ENCODE results near the gene PCDHAC1. TPM values are rescaled to one million over a fixed set of nuclear protein-coding genes. Genes with fewer than 3 reads are reported as not detected.
"Not testable (repeated sequence)": the region's sequence is repeated elsewhere in the genome, so short reads cannot be mapped to it uniquely, and the experiment has no call there.

PCDHAC1 gene, protein sequence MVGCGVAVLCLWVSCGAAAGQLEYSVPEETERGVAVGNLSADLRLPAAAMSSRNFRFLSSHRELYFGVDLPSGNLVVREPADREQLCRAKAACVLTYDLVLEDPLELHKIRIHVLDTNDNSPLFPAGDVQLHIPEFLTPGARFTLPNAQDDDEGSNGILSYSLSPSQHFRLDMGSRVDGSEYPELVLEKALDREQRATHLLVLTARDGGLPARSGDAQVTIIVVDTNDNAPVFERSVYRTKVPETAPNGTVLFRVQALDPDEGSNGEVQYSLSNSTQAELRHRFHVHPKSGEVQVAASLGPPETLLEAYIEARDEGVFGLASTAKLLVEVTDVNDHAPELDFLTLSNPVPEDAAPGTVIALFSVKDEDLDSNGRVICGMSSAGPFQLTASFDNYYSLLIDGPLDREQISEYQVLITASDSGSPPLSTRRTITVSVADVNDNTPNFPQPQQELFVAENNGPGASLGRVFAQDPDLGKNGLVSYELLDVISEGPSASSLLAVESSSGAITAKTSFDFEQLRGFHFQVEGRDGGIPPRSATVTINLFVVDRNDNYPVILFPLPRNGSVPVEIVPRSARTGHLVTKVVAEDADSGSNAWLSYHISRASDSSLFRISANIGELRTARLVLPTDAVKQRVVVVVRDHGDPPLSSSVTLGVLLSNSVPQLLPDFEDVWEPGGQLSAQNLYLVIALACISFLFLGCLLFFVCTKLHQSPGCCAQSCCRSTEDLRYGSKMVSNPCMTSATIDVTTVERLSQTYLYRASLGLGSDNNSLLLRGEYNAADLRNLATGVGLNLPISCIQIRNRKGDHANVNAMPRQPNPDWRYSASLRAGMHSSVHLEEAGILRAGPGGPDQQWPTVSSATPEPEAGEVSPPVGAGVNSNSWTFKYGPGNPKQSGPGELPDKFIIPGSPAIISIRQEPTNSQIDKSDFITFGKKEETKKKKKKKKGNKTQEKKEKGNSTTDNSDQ
- total RNA-seq, result under 1 TPM in 1 of 3 donors, not detected in 2; 0.05 TPM

DNA sequence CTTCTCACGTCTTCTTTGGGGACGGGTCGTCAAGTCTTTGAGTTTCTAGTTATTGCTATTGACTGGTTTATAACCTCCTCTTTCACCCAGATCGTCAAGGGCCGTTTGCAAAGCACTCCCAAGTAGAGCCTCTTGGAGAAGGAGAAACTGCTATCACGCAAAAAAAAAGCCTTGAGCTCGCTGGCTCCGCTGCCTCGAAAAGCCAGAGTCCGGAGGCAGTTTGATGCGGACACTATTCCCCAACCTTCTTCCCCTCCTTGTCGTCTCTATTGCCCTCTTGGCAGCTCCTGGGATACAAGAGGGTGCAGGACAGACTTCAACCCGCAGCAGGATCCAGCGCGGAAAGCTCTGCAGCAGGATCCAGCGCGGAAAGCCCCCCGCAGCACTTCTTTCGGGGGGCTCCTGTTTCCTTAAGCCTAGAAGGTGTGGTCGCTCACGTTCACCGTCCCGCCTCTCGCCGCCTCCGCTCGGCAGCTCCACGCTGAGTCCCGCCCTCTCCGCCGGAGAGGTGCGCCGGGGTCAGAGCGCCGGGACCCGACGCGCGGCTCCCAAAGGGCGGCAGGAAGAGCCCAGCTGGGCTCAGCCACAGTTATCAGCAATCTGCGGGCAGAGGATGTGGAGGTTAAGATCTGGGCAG, at the start of gene PCDHAC1:
TSS of gene PCDHAC1 (plus strand) at position 494 of the 637 bp plus-strand sequence. CDS start 594 bp downstream, outside the sequence.
- Mint-ChIP-seq H3K27me3 (ENCODE audit: low read depth) (peaks cover 57% of the 10 kb centered on the region), H3K4me3 (peak within 1 kb of the TSS; percentile 59), H3K9me3 (no peaks in the 10 kb centered on the region), H3K4me1 (ENCODE audit: low read depth) (peaks cover 7% of the 10 kb centered on the region), H3K36me3 (ENCODE audit: insufficient read depth) (no peaks in the 10 kb centered on the region)
- DNase-seq (no peak), ATAC-seq (peak; percentile 25 to 28)

DNA sequence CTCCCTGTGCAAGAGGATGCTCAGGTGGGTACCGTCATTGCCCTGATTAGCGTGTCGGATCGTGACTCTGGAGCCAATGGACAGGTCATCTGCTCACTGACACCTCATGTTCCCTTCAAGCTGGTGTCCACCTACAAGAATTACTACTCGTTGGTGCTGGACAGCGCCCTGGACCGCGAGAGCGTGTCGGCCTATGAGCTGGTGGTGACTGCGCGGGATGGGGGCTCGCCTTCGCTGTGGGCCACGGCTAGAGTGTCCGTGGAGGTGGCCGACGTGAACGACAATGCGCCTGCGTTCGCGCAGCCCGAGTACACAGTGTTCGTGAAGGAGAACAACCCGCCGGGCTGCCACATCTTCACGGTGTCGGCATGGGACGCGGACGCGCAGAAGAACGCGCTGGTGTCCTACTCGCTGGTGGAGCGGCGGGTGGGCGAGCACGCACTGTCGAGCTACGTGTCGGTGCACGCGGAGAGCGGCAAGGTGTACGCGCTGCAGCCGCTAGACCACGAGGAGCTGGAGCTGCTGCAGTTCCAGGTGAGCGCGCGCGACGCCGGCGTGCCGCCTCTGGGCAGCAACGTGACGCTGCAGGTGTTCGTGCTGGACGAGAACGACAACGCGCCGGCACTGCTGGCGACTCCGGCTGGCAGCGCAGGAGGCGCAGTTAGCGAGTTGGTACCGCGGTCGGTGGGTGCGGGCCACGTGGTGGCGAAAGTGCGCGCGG, 49.4 kb upstream of the PCDHAC1 start:
- not testable (repeated sequence) for H3K4me1 Mint-ChIP-seq (ENCODE audit: low read depth); DNase-seq; H3K4me3 Mint-ChIP-seq; H3K36me3 Mint-ChIP-seq (ENCODE audit: insufficient read depth); ATAC-seq
- Mint-ChIP-seq H3K9me3 (peaks cover 25% of the 10 kb centered on the region), H3K27me3 (ENCODE audit: low read depth) (peaks cover 48% of the 10 kb centered on the region)

DNA sequence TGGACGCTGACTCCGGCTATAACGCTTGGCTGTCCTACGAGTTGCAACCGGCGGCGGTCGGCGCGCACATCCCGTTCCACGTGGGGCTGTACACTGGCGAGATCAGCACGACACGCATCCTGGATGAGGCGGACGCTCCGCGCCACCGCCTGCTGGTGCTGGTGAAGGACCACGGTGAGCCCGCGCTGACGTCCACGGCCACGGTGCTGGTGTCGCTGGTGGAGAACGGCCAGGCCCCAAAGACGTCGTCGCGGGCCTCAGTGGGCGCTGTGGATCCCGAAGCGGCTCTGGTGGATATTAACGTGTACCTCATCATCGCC, 48.9 kb upstream of the PCDHAC1 start:
- no peak for ATAC-seq
- Mint-ChIP-seq H3K27me3 (ENCODE audit: low read depth) (peaks cover 48% of the 10 kb centered on the region), H3K36me3 (ENCODE audit: insufficient read depth) (no peaks in the 10 kb centered on the region), H3K4me3 (no peak overlapping the region), H3K9me3 (peaks cover 27% of the 10 kb centered on the region), H3K4me1 (ENCODE audit: low read depth) (no peaks in the 10 kb centered on the region)
- DNase-seq, result no peak

DNA sequence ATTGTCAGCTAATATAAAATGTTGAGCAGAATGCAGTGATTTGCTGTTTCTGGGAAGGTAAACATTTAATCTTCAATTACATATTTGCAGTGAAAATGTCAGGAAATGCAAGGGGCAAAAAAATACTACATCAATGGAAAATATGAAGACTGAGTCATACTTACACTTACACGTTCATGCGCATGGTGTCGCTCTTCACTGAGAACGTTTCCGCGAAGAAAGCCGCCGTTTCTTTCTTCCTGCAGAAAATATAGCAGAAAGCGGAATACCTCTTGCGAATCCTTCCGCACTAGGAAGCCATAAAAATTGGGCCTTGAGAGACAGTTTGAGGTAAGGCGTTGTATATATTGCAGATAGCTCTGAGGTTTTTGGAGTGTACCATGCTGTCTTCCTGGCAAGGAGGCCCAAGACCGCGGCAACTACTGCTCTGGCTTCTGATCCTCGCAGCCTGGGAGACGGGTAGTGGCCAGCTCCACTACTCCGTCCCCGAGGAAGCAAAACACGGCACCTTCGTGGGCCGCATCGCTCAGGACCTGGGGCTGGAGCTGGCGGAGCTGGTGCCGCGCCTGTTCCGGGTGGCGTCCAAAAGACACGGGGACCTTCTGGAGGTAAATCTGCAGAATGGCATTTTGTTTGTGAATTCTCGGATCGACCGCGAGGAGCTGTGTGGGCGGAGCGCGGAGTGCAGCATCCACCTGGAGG, 44.1 kb upstream of the PCDHAC1 start, which contains the start of gene PCDHA13:
TSS of gene PCDHA13 (plus strand) at position 236 of the 702 bp plus-strand sequence. CDS start at position 381, 145 bp downstream.
- Mint-ChIP-seq H3K9me3 (peaks cover 37% of the 10 kb centered on the region), H3K4me1 (ENCODE audit: low read depth) (no peaks in the 10 kb centered on the region), H3K27me3 (ENCODE audit: low read depth) (peaks cover 34% of the 10 kb centered on the region), H3K36me3 (ENCODE audit: insufficient read depth) (no peaks in the 10 kb centered on the region), H3K4me3 (no peak within 1 kb of the TSS)
- DNase-seq (no peak), ATAC-seq (no peak)

DNA sequence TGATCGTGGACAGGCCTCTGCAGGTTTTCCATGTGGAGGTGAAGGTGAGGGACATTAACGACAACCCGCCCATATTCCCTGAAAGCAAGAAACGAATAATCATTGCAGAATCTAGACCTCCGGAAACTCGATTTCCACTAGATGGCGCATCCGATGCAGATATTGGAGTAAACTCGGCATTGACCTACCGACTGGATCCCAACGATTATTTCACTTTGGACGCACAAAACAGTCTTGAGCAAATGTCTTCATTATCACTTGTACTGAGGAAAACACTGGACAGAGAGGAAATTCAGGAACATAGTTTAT, 43.6 kb upstream of the PCDHAC1 start:
- Mint-ChIP-seq H3K36me3 (ENCODE audit: insufficient read depth) (no peaks in the 10 kb centered on the region), H3K9me3 (peaks cover 41% of the 10 kb centered on the region), H3K4me3 (no peak overlapping the region), H3K4me1 (ENCODE audit: low read depth) (no peaks in the 10 kb centered on the region), H3K27me3 (ENCODE audit: low read depth) (peaks cover 34% of the 10 kb centered on the region)
- no peak for DNase-seq
- ATAC-seq, result no peak

DNA sequence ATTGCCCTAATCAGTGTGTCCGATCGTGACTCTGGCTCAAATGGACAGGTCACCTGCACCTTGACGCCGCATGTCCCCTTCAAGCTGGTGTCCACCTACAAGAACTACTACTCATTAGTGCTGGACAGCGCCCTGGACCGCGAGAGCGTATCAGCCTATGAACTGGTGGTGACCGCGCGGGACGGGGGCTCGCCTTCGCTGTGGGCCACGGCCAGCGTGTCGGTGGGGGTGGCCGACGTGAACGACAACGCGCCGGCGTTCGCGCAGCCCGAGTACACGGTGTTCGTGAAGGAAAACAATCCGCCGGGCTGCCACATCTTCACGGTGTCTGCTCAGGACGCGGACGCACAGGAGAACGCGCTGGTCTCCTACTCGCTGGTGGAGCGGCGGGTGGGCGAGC, 42.7 kb upstream of the PCDHAC1 start:
- DNase-seq (no peak), ATAC-seq (no peak)
- Mint-ChIP-seq H3K4me3 (no peak overlapping the region), H3K36me3 (ENCODE audit: insufficient read depth) (no peaks in the 10 kb centered on the region), H3K9me3 (peaks cover 42% of the 10 kb centered on the region), H3K27me3 (ENCODE audit: low read depth) (peaks cover 32% of the 10 kb centered on the region), H3K4me1 (ENCODE audit: low read depth) (no peaks in the 10 kb centered on the region)

DNA sequence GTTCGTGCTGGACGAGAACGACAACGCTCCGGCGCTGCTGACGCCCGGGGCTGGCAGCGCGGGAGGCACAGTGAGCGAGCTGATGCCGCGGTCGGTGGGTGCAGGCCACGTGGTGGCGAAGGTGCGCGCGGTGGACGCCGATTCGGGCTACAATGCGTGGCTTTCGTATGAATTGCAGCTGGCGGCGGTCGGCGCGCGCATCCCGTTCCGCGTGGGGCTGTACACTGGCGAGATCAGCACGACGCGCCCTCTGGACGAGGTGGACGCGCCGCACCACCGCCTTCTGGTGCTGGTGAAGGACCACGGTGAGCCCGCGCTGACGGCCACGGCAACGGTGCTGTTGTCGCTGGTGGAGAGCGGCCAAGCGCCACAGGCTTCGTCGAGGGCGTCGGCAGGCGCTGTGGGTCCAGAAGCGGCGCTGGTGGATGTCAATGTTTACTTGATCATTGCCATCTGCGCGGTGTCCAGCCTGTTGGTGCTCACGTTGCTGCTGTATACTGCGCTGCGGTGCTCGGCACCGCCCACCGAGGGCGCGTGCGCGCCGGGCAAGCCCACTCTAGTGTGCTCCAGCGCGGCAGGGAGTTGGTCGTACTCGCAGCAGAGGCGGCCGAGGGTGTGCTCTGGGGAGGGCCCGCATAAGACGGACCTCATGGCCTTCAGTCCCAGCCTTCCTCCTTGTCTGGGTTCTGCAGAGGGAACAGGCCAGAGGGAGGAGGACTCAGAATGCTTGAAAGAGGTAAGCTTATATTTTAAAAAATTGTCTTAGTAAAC, 42.0 kb upstream of the PCDHAC1 start:
- H3K4me3 Mint-ChIP-seq, result no peak overlapping the region
- H3K9me3 Mint-ChIP-seq, result peaks cover 38% of the 10 kb centered on the region
- no peaks in the 10 kb centered on the region for H3K4me1 Mint-ChIP-seq (ENCODE audit: low read depth)
- no peaks in the 10 kb centered on the region for H3K36me3 Mint-ChIP-seq (ENCODE audit: insufficient read depth)
- no peak for ATAC-seq
- no peak for DNase-seq
- peaks cover 29% of the 10 kb centered on the region for H3K27me3 Mint-ChIP-seq (ENCODE audit: low read depth)

DNA sequence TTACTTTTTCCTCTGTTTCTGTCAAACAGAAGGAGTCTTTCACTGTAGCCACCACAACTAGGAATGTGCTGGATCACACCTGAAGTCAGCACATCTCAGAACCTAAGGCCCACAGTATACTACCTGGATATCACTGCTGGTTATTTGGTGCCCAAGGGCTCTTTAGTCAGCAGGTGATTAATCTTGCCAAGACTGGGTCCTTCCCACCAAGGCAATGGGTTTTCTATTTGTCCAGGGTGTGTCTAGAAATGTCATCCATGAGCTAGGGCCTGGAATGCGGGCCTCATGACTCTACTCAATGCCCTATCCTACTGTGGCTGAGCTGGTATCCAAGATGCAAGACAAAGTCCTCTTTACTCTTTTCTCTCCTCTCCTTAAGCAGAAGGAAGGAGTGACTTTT, 9.8 kb upstream of the PCDHAC1 start:
- DNase-seq (no peak), ATAC-seq (no peak)
- Mint-ChIP-seq H3K4me3 (no peak overlapping the region), H3K4me1 (ENCODE audit: low read depth) (no peaks in the 10 kb centered on the region), H3K27me3 (ENCODE audit: low read depth) (peaks cover 3% of the 10 kb centered on the region), H3K9me3 (peaks cover 6% of the 10 kb centered on the region), H3K36me3 (ENCODE audit: insufficient read depth) (no peaks in the 10 kb centered on the region)

DNA sequence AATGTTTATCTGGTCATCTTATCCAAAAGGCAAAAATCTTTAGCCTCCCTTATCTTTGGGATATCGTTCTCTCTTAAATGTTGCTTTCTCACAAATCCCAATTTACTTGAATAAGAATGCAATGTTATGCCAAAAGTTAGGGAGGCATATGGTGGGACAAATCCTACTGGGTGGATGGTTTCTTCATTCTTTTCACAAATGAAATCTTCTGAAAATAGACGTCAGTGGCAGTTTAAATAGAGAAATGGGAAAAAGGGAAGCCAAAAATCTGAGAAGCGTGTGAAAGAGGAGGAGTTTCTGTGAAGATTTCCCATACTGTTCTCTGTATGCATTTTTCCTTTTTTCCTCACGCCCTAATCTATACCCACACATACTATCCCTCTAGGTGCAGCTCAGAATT, 2.5 kb upstream of the PCDHAC1 start:
- Mint-ChIP-seq H3K9me3 (no peaks in the 10 kb centered on the region), H3K27me3 (ENCODE audit: low read depth) (peaks cover 48% of the 10 kb centered on the region), H3K36me3 (ENCODE audit: insufficient read depth) (no peaks in the 10 kb centered on the region), H3K4me1 (ENCODE audit: low read depth) (peaks cover 7% of the 10 kb centered on the region), H3K4me3 (no peak overlapping the region)
- no peak for DNase-seq
- no peak for ATAC-seq

DNA sequence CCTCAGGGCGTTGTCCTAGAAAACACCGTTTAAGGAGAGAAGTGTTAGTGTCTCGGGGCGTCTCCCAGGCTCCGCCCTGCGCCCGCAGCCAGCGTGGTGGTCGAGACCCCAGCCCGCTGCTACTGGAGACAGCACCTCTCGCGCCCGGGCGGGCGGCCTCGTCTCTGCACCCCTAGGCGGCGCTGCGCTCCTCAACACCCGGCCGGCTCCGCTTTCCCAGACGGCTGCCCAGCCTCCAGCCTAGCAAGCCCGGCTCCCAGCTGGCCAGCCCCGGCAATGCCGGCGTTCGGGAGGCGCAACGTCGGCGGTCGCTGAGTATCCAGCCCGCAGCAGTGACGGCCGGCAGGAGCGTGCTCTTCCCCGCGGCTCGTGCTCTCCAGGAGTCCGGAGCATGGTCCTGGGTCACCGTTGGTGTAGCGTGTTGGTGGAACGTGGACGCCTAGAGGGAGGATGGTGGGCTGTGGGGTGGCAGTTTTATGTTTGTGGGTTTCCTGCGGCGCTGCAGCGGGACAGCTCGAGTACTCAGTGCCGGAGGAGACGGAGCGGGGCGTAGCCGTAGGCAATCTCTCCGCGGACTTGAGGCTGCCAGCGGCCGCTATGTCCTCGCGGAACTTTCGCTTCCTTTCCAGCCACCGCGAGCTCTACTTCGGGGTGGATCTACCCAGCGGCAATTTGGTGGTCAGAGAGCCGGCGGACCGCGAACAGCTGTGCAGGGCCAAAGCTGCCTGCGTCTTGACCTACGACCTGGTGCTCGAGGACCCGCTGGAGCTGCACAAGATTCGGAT, 536 bp downstream of the PCDHAC1 start:
- H3K27me3 Mint-ChIP-seq (ENCODE audit: low read depth), result peaks cover 56% of the 10 kb centered on the region
- H3K4me3 Mint-ChIP-seq, result peak overlapping the region; percentile 59
- no peak for DNase-seq
- ATAC-seq, result peak; percentile 59 to 66
- no peaks in the 10 kb centered on the region for H3K36me3 Mint-ChIP-seq (ENCODE audit: insufficient read depth)
- no peaks in the 10 kb centered on the region for H3K9me3 Mint-ChIP-seq
- H3K4me1 Mint-ChIP-seq (ENCODE audit: low read depth), result peaks cover 7% of the 10 kb centered on the region

DNA sequence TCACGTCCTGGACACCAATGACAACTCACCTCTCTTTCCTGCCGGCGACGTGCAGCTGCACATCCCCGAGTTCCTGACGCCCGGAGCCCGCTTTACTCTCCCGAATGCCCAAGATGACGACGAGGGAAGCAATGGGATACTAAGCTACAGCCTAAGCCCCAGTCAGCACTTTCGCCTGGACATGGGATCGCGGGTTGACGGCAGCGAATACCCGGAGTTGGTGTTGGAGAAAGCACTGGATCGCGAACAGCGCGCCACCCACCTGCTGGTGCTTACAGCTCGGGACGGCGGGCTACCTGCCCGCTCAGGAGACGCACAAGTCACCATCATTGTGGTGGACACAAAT, 1.1 kb downstream of the PCDHAC1 start:
- no peak for DNase-seq
- no peak for ATAC-seq
- Mint-ChIP-seq H3K36me3 (ENCODE audit: insufficient read depth) (no peaks in the 10 kb centered on the region), H3K9me3 (no peaks in the 10 kb centered on the region), H3K4me1 (ENCODE audit: low read depth) (peaks cover 7% of the 10 kb centered on the region), H3K27me3 (ENCODE audit: low read depth) (peaks cover 55% of the 10 kb centered on the region), H3K4me3 (peak overlapping the region; percentile 59)

DNA sequence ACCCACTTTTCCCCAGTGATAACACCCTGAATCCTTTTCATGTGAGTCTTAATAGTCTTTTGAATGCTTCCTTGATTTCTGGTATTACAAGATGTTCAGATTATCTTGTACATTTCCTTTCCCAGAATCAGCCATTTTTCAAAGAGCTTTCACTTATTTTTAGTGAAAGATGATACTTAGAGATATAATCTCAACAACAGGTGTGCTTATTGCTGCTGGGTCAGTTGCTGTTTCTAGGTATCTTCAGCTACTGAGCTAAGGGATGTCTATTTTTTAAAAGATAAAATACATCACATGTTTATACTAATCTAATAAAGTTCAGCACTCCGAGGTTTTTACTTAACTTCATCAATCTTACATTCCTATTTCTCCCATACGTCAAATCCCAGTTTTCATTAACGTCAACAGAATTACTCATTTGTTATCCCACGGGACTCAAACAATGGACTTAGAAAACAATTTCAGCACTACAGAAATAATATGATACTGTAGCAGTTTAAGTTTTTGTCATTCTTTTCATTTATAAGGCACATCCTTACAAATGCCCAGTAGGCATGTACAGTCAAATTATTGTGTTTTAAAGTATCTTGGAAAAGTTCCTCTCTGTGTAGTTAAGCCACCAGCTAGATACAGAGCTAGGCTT, 9.0 kb downstream of the PCDHAC1 start:
- Mint-ChIP-seq H3K9me3 (no peaks in the 10 kb centered on the region), H3K27me3 (ENCODE audit: low read depth) (no peaks in the 10 kb centered on the region), H3K4me3 (no peak overlapping the region), H3K36me3 (ENCODE audit: insufficient read depth) (no peaks in the 10 kb centered on the region), H3K4me1 (ENCODE audit: low read depth) (no peaks in the 10 kb centered on the region)
- no peak for ATAC-seq
- no peak for DNase-seq
